Suprapubic skin (tissue), 4 donors: ENCODE results near the gene CIB4. TPM values are rescaled to one million over a fixed set of nuclear protein-coding genes. Genes with fewer than 3 reads are reported as not detected.
A peak's percentile ranks its signal among the peaks of the same experiment; 100 is the strongest.

ENCODE experiments used
- DNase-seq, 2 donors: peaks; one replicate each; pipeline ENCODE4 v3.0.0-alpha.2; 2019; ENCODE audit warnings: low spot score in 2 of 2
- H3K27ac ChIP-seq: fragments of 200-600 bp; sonication (generic); one replicate; pipeline ENCODE4 v1.5.1; 2019
- H3K27me3 ChIP-seq: fragments of 200-600 bp; sonication (generic); one replicate; pipeline ENCODE4 v1.5.1; 2019
- H3K36me3 ChIP-seq: fragments of 200-600 bp; sonication (generic); one replicate; pipeline ENCODE4 v1.5.1; 2019
- H3K4me1 ChIP-seq: fragments of 200-600 bp; sonication (generic); one replicate; pipeline ENCODE4 v1.5.1; 2019
- H3K4me3 ChIP-seq: fragments of 200-600 bp; sonication (generic); one replicate; pipeline ENCODE4 v1.5.1; 2019; ENCODE audit warnings: mild to moderate bottlenecking
- H3K9me3 ChIP-seq: fragments of 200-600 bp; sonication (generic); one replicate; pipeline ENCODE4 v1.5.1; 2019
- CTCF ChIP-seq, 2 donors: fragments of 200-600 bp in 1 of 2; fragments of 450-650 bp in 1 of 2; sonication (generic) in 1 of 2; IDR thresholded peaks; one replicate each; pipeline ENCODE4 v1.5.1; 2016 to 2019; ENCODE audit warnings: antibody characterized with exemption in 2 of 2, mild to moderate bottlenecking in 1 of 2, moderate library complexity in 1 of 2
- EP300 ChIP-seq: sonication (generic); formaldehyde crosslinking; IDR thresholded peaks from one replicate; pipeline ENCODE4 v1.6.1; 2017; ENCODE audit warnings: antibody characterized with exemption
- POLR2A ChIP-seq, 2 donors: fragments of 450-650 bp; IDR thresholded peaks; one replicate each; pipeline ENCODE4 v1.6.1; 2017; ENCODE audit warnings: antibody characterized with exemption in 2 of 2, mild to moderate bottlenecking in 2 of 2, moderate library complexity in 2 of 2
- POLR2AphosphoS5 ChIP-seq, 3 donors: sonication (generic); formaldehyde crosslinking; IDR thresholded peaks; one replicate each; pipeline ENCODE4 v1.6.1; 2017; ENCODE audit warnings: antibody characterized with exemption in 3 of 3
- WGBS: methylation state at CpG from one replicate; pipeline ENCODE4 v1.1.5; 2018; 5-methylcytosine and 5-hydroxymethylcytosine counted together
- total RNA-seq, 4 donors: library from RNA; depleted of rRNA; stranded (reverse); fragments of >200 nt; gene quantifications; one replicate each; pipeline ENCODE4 v1.1.0, GENCODE V29; 2016

Gene CIB4
- total RNA-seq, 4 donors from 2014 or later: not detected

GRCh38 chr2:26617588-26618083 lies 23.5 kb downstream of the CIB4 start:
- no peak for TF ChIP-seq EP300
- TF ChIP-seq POLR2A (IDR thresholded peaks at IDR 0.05): no peak
- TF ChIP-seq POLR2AphosphoS5 (IDR thresholded peaks at IDR 0.05): no peak
- no peak for TF ChIP-seq CTCF (IDR thresholded peaks at IDR 0.05)
- Histone ChIP-seq H3K27ac (no peak overlapping the region), H3K27me3 (peaks cover 34% of the 10 kb centered on the region), H3K9me3 (no peaks in the 10 kb centered on the region), H3K4me1 (peaks cover 8% of the 10 kb centered on the region), H3K36me3 (no peaks in the 10 kb centered on the region), H3K4me3 (no peak overlapping the region)
- DNase-seq: peak; percentile 33 to 59
- 37% methylated on average over 3 of the region's 7 CpGs for WGBS

- no peak for DNase-seq
Observed at GRCh38 chr2:26616706-26617587, 24.2 kb downstream of the CIB4 start.

GRCh38 chr2:26615860-26616705 lies 25.1 kb downstream of the CIB4 start:
- H3K4me1 ChIP-seq: peaks cover 8% of the 10 kb centered on the region
- H3K27ac ChIP-seq: no peak overlapping the region
- H3K27me3 ChIP-seq: peaks cover 34% of the 10 kb centered on the region
- no peaks in the 10 kb centered on the region for H3K36me3 ChIP-seq
- H3K4me3 ChIP-seq: no peak overlapping the region
- DNase-seq: peak; percentile 36 to 52
- WGBS: 67% methylated on average over 11 of the region's 18 CpGs
- TF ChIP-seq EP300 (no peak), POLR2AphosphoS5 (IDR thresholded peaks at IDR 0.05) (no peak), CTCF (IDR thresholded peaks at IDR 0.05) (no peak), POLR2A (IDR thresholded peaks at IDR 0.05) (no peak)
- no peaks in the 10 kb centered on the region for H3K9me3 ChIP-seq

More at GRCh38 chr2:26616706-26617587, 24.2 kb downstream of the CIB4 start:
- no peaks in the 10 kb centered on the region for H3K9me3 ChIP-seq
- H3K4me3 ChIP-seq: no peak overlapping the region
- TF ChIP-seq POLR2AphosphoS5 (IDR thresholded peaks at IDR 0.05): no peak
- peaks cover 34% of the 10 kb centered on the region for H3K27me3 ChIP-seq
- H3K4me1 ChIP-seq: peaks cover 8% of the 10 kb centered on the region
- 68% methylated on average over 10 of the region's 10 CpGs for WGBS
- no peak overlapping the region for H3K27ac ChIP-seq
- H3K36me3 ChIP-seq: no peaks in the 10 kb centered on the region

- peaks cover 32% of the 10 kb centered on the region for H3K27me3 ChIP-seq
Observed at GRCh38 chr2:26615336-26615859, 25.8 kb downstream of the CIB4 start.

More at GRCh38 chr2:26615336-26615859, 25.8 kb downstream of the CIB4 start:
- DNase-seq: peak in 1 of 2 donors; percentile 41
- H3K4me3 ChIP-seq: no peak overlapping the region
- peaks cover 8% of the 10 kb centered on the region for H3K4me1 ChIP-seq
- WGBS: 49% methylated on average over 6 of the region's 10 CpGs
- no peak overlapping the region for H3K27ac ChIP-seq
- TF ChIP-seq EP300 (no peak), POLR2AphosphoS5 (IDR thresholded peaks at IDR 0.05) (no peak), POLR2A (IDR thresholded peaks at IDR 0.05) (no peak), CTCF (IDR thresholded peaks at IDR 0.05) (no peak)
- H3K9me3 ChIP-seq: no peaks in the 10 kb centered on the region
- H3K36me3 ChIP-seq: no peaks in the 10 kb centered on the region
